Ascending aorta (tissue), 2 donors: ENCODE measurements around the gene ASAH2. TPM values are rescaled to one million over a fixed set of nuclear protein-coding genes. Genes with fewer than 3 reads are reported as not detected.
A peak's percentile ranks its signal among the peaks of the same experiment; 100 is the strongest.

Experiments used
- DNase-seq, 2 donors: peaks; one replicate each; pipeline ENCODE4 v3.0.0-alpha.2; 2019; ENCODE audit warnings: low spot score in 2 of 2
- H3K27ac ChIP-seq, 2 donors: fragments of 200-600 bp; sonication (generic); one replicate each; pipeline ENCODE4 v1.5.1; 2016 to 2017; ENCODE audit warnings: mild to moderate bottlenecking in 1 of 2
- H3K27me3 ChIP-seq: fragments of 200-600 bp; sonication (generic); one replicate; pipeline ENCODE4 v1.5.1; 2017
- H3K36me3 ChIP-seq, 2 donors: fragments of 200-600 bp; sonication (generic); one replicate each; pipeline ENCODE4 v1.5.1; 2016
- H3K4me1 ChIP-seq, 2 donors: fragments of 200-600 bp; sonication (generic); one replicate each; pipeline ENCODE4 v1.5.1; 2016 to 2017; ENCODE audit warnings: mild to moderate bottlenecking in 1 of 2
- H3K4me3 ChIP-seq, 2 donors: fragments of 200-600 bp; sonication (generic); one replicate each; pipeline ENCODE4 v1.5.1; 2016 to 2017; ENCODE audit warnings: mild to moderate bottlenecking in 1 of 2
- H3K9me3 ChIP-seq, 2 donors: fragments of 200-600 bp; sonication (generic); one replicate each; pipeline ENCODE4 v1.5.1; 2016
- intact Hi-C: fragments of 100-400 bp; cut with DNase I; formaldehyde crosslinking; loops from one replicate; pipeline ENCODE4 v1.15.1; 2023
- total RNA-seq: library from RNA; depleted of rRNA; stranded (reverse); fragments of >200 nt; gene quantifications from one replicate; pipeline ENCODE4 v1.1.0, GENCODE V29; 2016
- TF ChIP-seq, protein P1 (sequence below), 3 experiments: fragments of 200-600 bp in 2 of 3; fragments of 450-650 bp in 1 of 3; sonication (generic) in 2 of 3; IDR thresholded peaks; one replicate each; pipeline ENCODE4 v1.5.1; 2016 to 2019; ENCODE audit warnings: antibody characterized with exemption in 3 of 3, mild to moderate bottlenecking in 1 of 3, moderate library complexity in 1 of 3

The ASAH2 gene
- total RNA-seq, 1 donor from 2014 or later = 0.21 TPM

DNA sequence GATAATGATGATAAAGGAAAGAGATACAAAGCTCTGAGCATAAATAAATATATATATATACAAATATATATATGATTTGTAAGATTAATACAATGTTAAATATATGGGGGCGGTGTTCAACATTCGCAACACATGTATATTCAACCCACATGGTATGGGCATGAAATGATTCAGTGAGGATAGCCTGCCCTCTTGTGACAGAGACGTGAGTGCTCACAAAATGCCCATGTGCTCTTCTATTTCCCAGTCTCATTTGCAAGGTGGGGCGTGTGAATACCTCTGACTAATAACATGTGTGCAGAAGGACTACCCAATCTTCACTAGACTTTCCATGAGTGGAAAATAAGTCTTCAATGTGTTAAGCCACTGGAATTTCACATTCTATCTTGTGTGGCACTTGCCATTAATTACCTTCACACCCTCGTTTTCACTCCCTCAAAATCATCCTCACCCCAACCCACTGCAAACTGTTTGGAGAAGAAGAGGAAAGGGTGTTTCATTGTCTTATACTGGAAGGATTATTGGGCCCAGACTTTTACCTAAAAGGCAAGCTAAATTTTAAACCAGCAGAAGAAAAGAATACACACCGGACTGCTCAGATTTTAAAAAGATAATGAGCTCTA lies 26.9 kb downstream of the ASAH2 start:
- Histone ChIP-seq H3K36me3 (no peaks in the 10 kb centered on the region), H3K27ac (no peak overlapping the region), H3K9me3 (no peaks in the 10 kb centered on the region), H3K4me3 (no peak overlapping the region), H3K27me3 (no peaks in the 10 kb centered on the region), H3K4me1 (no peaks in the 10 kb centered on the region)
- intact Hi-C loops = no loop called here
- no peak for DNase-seq
- TF ChIP-seq, protein P1, sequence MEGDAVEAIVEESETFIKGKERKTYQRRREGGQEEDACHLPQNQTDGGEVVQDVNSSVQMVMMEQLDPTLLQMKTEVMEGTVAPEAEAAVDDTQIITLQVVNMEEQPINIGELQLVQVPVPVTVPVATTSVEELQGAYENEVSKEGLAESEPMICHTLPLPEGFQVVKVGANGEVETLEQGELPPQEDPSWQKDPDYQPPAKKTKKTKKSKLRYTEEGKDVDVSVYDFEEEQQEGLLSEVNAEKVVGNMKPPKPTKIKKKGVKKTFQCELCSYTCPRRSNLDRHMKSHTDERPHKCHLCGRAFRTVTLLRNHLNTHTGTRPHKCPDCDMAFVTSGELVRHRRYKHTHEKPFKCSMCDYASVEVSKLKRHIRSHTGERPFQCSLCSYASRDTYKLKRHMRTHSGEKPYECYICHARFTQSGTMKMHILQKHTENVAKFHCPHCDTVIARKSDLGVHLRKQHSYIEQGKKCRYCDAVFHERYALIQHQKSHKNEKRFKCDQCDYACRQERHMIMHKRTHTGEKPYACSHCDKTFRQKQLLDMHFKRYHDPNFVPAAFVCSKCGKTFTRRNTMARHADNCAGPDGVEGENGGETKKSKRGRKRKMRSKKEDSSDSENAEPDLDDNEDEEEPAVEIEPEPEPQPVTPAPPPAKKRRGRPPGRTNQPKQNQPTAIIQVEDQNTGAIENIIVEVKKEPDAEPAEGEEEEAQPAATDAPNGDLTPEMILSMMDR (IDR thresholded peaks at IDR 0.05) = peak in 1 of 3 experiments; percentile 36

DNA sequence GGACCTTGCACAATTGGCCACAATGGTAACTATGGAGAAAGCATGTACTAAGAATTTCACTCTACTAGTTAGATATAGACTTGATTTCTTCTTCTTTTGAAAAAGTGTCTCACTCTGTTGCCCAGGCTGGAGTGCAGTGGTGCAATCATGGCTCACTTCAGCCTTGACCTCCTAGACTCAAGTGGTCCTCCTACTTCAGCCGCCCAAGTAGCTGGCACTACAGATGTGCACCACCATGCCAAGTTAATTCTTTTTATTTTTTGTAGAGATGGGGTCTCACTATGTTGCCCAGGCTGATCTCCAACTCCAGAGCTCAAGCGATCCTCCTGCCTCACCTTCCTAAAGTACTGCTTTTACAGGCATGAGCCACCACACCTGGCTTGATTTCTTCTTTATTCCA lies 29.1 kb downstream of the ASAH2 start:
- no peak overlapping the region for H3K4me3 ChIP-seq
- TF ChIP-seq, protein P1 (IDR thresholded peaks at IDR 0.05) = no peak
- H3K9me3 ChIP-seq = no peaks in the 10 kb centered on the region
- H3K36me3 ChIP-seq = no peaks in the 10 kb centered on the region
- no peaks in the 10 kb centered on the region for H3K4me1 ChIP-seq
- DNase-seq = no peak
- no peak overlapping the region for H3K27ac ChIP-seq
- intact Hi-C loops = no loop called here
- no peaks in the 10 kb centered on the region for H3K27me3 ChIP-seq

DNA sequence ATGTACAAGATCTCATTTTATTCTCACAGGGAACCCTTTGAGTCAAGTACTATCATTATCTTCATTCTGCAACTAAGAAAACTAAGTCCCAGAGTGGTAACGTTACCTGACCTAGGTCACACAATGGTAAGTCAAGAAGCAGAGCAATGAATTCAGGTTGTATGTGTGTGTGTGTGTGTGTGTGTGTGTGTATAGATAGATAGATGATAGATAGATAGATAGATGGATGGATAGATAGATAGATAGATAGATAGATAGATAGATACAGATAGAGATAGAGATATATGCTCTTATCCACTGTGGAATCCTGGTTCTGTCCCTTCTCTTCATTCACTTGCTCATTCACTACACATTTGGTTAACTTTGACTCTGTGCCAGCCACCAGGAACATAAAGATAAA lies 29.8 kb downstream of the ASAH2 start:
- intact Hi-C loops = no loop called here
- Histone ChIP-seq H3K36me3 (no peaks in the 10 kb centered on the region), H3K4me3 (no peak overlapping the region), H3K27me3 (no peaks in the 10 kb centered on the region), H3K9me3 (no peaks in the 10 kb centered on the region), H3K4me1 (no peaks in the 10 kb centered on the region), H3K27ac (no peak overlapping the region)
- DNase-seq = no peak
- TF ChIP-seq, protein P1 (IDR thresholded peaks at IDR 0.05) = no peak

DNA sequence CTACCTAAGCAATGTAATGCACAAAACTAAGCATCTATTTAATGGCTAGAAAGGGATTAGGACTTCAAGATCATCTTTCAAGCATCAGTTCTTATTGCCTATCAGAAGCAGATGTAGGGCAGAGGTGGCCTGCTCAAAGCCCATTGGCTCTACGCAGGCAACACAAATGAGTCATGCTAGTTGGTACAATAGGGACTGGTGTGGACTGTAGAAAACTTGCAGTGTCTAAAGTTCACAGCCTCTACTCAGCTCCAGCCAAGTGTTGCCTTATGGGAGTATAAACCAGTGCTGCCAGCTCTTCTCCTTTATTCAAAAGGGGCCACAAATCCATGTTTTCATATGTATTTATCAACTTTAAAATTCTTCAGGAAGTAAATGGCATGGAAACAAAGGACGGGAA lies 31.7 kb downstream of the ASAH2 start:
- Histone ChIP-seq H3K36me3 (no peaks in the 10 kb centered on the region), H3K4me3 (no peak overlapping the region)

DNA sequence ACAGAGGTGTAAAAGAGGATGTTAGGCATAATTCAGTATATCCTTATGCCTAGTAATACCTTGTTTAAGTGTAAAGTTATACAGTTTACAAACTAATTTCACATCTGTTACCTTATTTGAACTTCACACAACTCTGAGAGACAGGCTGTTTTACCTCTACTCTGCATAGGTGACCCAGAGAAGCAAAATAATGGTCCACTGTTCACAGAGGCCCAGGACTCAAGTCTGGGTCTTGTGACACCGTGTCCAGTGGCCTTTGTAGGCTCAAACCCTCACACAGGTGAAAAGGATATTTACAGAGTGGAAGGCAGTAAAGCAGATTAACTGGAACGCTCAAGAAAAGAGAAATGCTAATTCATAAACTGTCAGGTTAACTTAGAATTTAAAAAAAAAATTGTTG lies 32.1 kb downstream of the ASAH2 start:
- intact Hi-C loops = no loop called here
- H3K27me3 ChIP-seq = no peaks in the 10 kb centered on the region
- no peaks in the 10 kb centered on the region for H3K4me1 ChIP-seq
- TF ChIP-seq, protein P1 (IDR thresholded peaks at IDR 0.05) = no peak
- H3K9me3 ChIP-seq = no peaks in the 10 kb centered on the region
- no peak overlapping the region for H3K4me3 ChIP-seq
- no peaks in the 10 kb centered on the region for H3K36me3 ChIP-seq
- no peak for DNase-seq
- H3K27ac ChIP-seq = no peak overlapping the region

More for the DNA sequence above, 31.7 kb downstream of the ASAH2 start:
- intact Hi-C loops = no loop called here
- Histone ChIP-seq H3K27ac (no peak overlapping the region), H3K9me3 (no peaks in the 10 kb centered on the region), H3K4me1 (no peaks in the 10 kb centered on the region), H3K27me3 (no peaks in the 10 kb centered on the region)
- no peak for DNase-seq
- TF ChIP-seq, protein P1 (IDR thresholded peaks at IDR 0.05) = no peak

DNA sequence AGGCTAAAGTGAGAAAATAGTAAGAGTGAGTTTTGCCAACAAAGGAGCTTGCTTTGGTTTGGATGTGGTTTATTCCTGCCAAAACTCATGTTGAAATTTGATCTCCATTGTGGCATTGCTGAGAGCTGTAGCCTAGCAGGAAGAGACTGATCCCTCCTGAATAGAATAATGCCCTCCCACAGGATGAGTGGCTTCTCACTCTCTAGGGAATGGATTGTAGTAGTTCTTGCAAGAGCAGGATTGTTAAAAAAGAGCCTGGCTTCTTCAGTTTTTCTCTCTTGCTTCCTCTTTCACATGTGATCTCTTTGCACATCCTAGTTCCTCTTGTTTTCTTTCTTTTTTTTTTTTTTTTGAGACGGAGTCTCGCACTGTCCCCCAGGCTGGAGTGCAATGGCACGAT lies 34.4 kb downstream of the ASAH2 start:
- TF ChIP-seq, protein P1 (IDR thresholded peaks at IDR 0.05) = no peak
- intact Hi-C loops = no loop called here
- Histone ChIP-seq H3K4me3 (no peak overlapping the region), H3K4me1 (no peaks in the 10 kb centered on the region), H3K9me3 (no peaks in the 10 kb centered on the region), H3K27me3 (no peaks in the 10 kb centered on the region), H3K36me3 (no peaks in the 10 kb centered on the region), H3K27ac (no peak overlapping the region)
- no peak for DNase-seq
